Left ventricle myocardium inferior (tissue), 1 donor: Measurements from ENCODE around the gene ESF1. TPM values are rescaled to one million over a fixed set of nuclear protein-coding genes. Genes with fewer than 3 reads are reported as not detected.
"Not testable (repeated sequence)": the region's sequence is repeated elsewhere in the genome, so short reads cannot be mapped to it uniquely, and the experiment has no call there.

Source experiments
- DNase-seq: peaks from one replicate; pipeline ENCODE4 v3.0.0-alpha.2; 2020
- H3K27ac ChIP-seq: fragments of 200-600 bp; replicated peaks from 2 replicates; pipeline ENCODE4 v1.8.0; 2021
- H3K27me3 ChIP-seq: fragments of 200-600 bp; 2 replicates; pipeline ENCODE4 v1.8.0; 2021; ENCODE audit warnings: low read depth
- H3K36me3 ChIP-seq: fragments of 200-600 bp; 2 replicates; pipeline ENCODE4 v1.8.0; 2021
- H3K4me1 ChIP-seq: fragments of 200-600 bp; 2 replicates; pipeline ENCODE4 v1.8.0; 2021
- H3K4me3 ChIP-seq: fragments of 200-600 bp; 2 replicates; pipeline ENCODE4 v1.8.0; 2021; ENCODE audit warnings: mild to moderate bottlenecking, moderate library complexity
- H3K9me3 ChIP-seq: fragments of 200-600 bp; replicated peaks from 2 replicates; pipeline ENCODE4 v1.8.0; 2021
- CTCF ChIP-seq: fragments of 200-600 bp; IDR thresholded peaks from 2 replicates; pipeline ENCODE4 v1.8.0; 2021; ENCODE audit warnings: antibody characterized with exemption, mild to moderate bottlenecking, borderline replicate concordance
- intact Hi-C: fragments of 100-400 bp; cut with micrococcal nuclease; formaldehyde crosslinking; loops from one replicate; pipeline ENCODE4 v1.11.0; 2022
- total RNA-seq: library from RNA; stranded (reverse); fragmentation: NEBNext Ultra II Directional; extraction: Animal tissue kit (Norgen Biotek cat#: 25700); gene quantifications from one replicate; pipeline ENCODE4 v1.2.1, GENCODE V29; 2021
- donor health status: DM: no; HTN: yes; CAD: no; lungs with severe emphysema.

Gene ESF1
- total RNA-seq, 1 donor from 2014 or later: 15.5 TPM

- no peak overlapping the region for H3K4me3 ChIP-seq
- TF ChIP-seq CTCF: no peak
- no peaks in the 10 kb centered on the region for H3K27me3 ChIP-seq
- peaks cover 23% of the 10 kb centered on the region for H3K9me3 ChIP-seq
- peak overlapping the region; percentile 51 for H3K27ac ChIP-seq
- intact Hi-C loops: no loop called here
- no peak for DNase-seq
- peaks cover 37% of the 10 kb centered on the region for H3K4me1 ChIP-seq
- peaks cover 24% of the 10 kb centered on the region for H3K36me3 ChIP-seq
Observed at GRCh38 chr20:13739731-13740649, 44.7 kb downstream of the ESF1 start.

- intact Hi-C loops, H3K27me3 ChIP-seq: not testable (repeated sequence)
- peak overlapping the region; percentile 51 for H3K27ac ChIP-seq
Observed at GRCh38 chr20:13738187-13738586, 46.5 kb downstream of the ESF1 start.

GRCh38 chr20:13736436-13737191, 48.1 kb downstream of the ESF1 start:
- H3K4me3 ChIP-seq: no peak overlapping the region
- H3K27ac ChIP-seq: peak overlapping the region; percentile 58
- TF ChIP-seq CTCF: no peak
- peaks cover 32% of the 10 kb centered on the region for H3K4me1 ChIP-seq
- intact Hi-C loops: no loop called here
- H3K27me3 ChIP-seq: no peaks in the 10 kb centered on the region
- peaks cover 20% of the 10 kb centered on the region for H3K9me3 ChIP-seq
- peaks cover 36% of the 10 kb centered on the region for H3K36me3 ChIP-seq
- DNase-seq: no peak

More at GRCh38 chr20:13738187-13738586, 46.5 kb downstream of the ESF1 start:
- Histone ChIP-seq H3K4me1 (peaks cover 32% of the 10 kb centered on the region), H3K9me3 (peaks cover 23% of the 10 kb centered on the region), H3K36me3 (peaks cover 29% of the 10 kb centered on the region)
- DNase-seq, H3K4me3 ChIP-seq: not testable (repeated sequence)

GRCh38 chr20:13735826-13736225, 48.9 kb downstream of the ESF1 start:
- no peak overlapping the region for H3K4me3 ChIP-seq
- peaks cover 32% of the 10 kb centered on the region for H3K4me1 ChIP-seq
- no peak for DNase-seq
- H3K36me3 ChIP-seq: peaks cover 36% of the 10 kb centered on the region
- peak overlapping the region; percentile 58 for H3K27ac ChIP-seq
- H3K9me3 ChIP-seq: peaks cover 12% of the 10 kb centered on the region
- intact Hi-C loops: no loop called here
- TF ChIP-seq CTCF: no peak
- no peaks in the 10 kb centered on the region for H3K27me3 ChIP-seq

- TF ChIP-seq CTCF: no peak
- peaks cover 18% of the 10 kb centered on the region for H3K36me3 ChIP-seq
- H3K27me3 ChIP-seq: no peaks in the 10 kb centered on the region
- intact Hi-C loops: no loop called here
- no peak overlapping the region for H3K27ac ChIP-seq
- DNase-seq: no peak
- no peak overlapping the region for H3K4me3 ChIP-seq
- no peaks in the 10 kb centered on the region for H3K4me1 ChIP-seq
- no peaks in the 10 kb centered on the region for H3K9me3 ChIP-seq
Observed at GRCh38 chr20:13723011-13723410, 61.7 kb downstream of the ESF1 start.
